Globus pallidus (tissue), 1 donor: ENCODE measurements around the gene CLEC1B.
"Not testable (repeated sequence)": the region's sequence is repeated elsewhere in the genome, so short reads cannot be mapped to it uniquely, and the experiment has no call there.

Source experiments
- DNase-seq: peaks from one replicate; pipeline ENCODE4 v3.0.0-alpha.2; 2015; ENCODE audit warnings: low spot score

The CLEC1B gene

DNA sequence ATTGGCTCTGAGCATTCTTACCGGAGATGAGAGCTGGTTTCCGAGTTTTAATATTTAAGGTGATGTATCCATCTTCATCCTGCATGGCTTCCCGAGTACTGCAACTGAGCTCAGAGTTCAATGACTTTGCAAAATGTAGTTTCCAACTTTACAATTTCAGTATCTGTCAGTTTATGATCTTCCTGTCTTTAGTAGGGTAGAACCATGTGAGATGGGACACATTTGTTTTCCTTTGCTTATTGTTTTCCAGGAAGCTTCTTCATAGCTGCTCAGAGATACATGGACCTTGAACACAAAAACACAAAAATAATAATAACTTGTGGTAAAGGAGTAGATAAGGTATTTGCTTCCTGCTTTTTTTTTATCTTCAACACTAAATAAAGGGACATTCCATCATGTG is at the start of gene CLEC1B:
Gene CLEC1B, minus strand, starts transcription at position 106 of the 400 bp plus-strand sequence. Its CDS starts 21 bp downstream, at position 85.
- no peak for DNase-seq

DNA sequence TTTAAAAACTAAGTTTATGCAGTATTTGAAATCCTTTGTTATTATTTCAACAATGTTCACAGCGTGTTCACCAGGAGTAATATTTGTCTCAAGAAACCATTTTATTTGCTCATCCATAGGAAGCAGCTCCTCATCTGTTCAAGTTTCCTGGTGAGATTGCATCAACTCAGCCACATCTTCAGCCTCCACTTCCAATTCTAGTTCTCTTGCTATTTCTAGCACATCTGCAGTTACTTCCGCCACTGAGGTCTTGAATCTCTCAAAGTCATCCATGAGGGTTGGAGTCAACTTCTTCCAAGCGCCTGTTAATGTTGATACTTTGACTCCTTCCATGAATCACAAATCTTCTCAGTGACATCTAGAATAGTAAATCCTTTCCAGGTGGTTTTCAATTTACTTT is 49.6 kb upstream of the CLEC1B start:
- DNase-seq = no peak

DNA sequence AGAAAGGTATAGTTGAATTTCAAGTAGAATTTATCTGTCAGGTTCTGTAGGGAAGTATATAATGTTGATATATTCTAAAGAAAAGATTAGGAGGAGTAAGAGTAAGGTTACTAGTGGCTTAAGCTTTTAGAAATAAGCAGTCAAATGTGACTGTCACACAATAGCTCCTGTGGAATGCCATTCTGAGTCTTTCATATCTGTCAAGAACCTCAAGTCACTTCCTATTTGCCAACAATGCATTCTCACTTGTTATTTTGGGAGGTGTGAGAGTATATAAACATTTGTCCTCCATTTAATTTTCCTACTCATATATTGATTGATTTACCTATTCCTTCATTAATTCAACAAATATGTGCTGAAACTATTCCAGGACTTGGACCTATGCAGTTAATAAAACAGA is 43.2 kb upstream of the CLEC1B start:
- no peak for DNase-seq

DNA sequence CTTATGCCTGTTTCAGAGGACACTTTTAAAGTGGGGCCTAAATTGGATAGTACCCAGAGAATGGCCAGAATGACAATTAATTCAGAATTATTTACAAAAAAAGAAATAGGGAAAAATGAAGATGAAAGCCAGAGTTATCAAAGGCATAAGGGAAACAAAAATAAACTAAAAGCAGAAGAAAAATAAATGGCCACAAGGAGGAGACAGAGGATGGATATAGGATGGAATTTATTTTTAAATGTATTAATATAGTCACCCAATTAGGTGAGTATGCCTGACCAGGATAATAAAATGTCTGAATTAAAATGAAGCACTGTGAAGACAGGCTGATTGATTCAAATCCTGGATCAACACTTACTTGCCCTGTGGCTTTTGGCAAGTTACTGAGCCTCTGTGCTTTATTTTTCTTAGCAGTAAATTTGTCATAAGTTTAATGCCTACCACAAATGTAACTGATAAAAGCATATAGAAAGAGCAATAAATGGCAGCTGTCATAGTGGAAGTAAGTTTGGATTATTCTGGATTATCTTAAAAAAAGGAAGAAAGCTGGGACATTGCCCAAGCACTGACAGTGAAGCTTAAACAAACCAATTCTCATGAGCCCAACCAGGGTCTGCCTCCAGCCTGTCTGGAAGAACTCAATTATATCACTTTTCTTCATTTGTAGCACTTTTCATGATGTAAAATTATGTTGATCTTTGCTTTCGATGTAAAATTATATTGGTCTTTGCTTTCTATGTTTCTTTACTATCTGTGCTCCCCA is 35.0 kb upstream of the CLEC1B start:
- DNase-seq = no peak

DNA sequence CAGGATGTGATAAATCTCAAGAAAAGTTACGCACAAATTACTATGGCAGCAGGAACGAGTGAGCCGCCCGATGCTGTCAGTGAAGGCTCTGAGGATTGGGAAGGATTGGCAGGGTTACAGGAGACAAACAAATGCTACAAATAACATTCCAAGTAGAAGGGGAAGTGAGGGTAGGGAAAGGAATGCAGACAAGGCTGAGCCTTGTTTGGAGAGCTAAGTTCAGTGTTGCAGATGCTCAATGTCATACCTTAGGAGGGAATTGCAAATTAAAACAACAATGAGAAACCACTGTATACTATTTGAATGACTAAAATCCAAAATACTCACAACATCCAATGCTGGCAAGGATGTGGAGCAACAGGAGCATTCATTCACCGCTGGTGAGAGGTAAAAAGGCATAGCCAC is 32.9 kb upstream of the CLEC1B start:
- DNase-seq = no peak

DNA sequence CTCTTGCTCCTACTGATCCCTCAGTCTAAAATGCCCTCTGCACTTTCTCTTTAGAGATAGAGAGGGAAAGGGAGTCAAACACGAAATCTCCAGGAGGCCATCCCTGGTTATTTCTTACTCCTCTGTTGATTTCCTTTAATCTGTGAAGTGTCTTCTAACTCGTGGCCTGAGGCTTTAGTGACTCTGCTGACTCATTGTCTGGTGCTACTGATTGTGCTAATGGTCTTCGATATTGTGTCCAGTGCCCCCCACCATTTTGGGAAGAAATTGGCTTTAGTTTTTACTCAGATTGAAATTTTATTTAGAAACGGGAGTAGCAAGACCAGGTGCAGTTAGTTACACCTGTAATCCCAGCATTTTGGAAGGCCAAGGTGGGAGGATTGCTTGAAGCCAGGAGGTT is 32.4 kb upstream of the CLEC1B start:
- no peak for DNase-seq

DNA sequence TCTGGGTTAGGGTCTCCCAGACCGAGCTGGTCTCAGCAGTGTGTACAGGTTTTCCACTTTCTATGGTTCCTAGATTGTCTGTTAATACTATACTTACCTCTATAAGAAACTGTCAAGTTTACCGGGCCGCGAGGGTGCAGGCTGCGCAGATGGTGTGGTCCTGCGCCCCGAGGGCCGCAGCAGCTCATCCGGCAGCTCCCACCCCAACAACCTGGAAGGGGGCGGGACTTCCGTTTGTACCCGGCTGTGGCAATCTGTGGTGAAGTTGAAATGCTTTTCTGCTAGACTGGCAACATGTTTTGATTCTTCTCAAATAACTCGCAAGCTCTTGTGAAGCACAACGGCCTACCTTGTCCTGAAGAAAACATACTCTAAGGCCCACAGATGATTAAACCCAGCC is 31.5 kb upstream of the CLEC1B start, which contains the start of gene CLEC9A:
Gene CLEC9A, plus strand, starts transcription at position 237 of the 400 bp plus-strand sequence. CDS start 22,006 bp downstream, outside the sequence.
- DNase-seq = no peak

DNA sequence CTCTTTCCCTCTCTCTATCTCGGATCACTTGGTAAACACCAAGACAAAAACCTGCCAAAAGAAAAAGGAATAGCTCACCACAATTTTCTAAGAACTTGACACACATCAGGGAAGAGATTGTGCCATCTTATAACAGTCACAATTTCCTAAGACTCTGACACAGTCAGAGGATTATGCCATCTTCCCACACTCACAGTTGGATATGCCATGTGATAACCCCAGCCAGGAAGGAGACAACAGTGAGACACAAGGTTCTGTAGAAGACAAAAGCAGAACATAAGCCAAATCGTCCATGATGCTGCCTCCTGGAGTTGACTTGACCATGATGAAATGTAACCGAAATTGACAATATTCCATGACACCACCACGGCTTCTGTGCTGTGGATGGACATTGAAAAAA is 28.8 kb upstream of the CLEC1B start:
- DNase-seq = no peak

DNA sequence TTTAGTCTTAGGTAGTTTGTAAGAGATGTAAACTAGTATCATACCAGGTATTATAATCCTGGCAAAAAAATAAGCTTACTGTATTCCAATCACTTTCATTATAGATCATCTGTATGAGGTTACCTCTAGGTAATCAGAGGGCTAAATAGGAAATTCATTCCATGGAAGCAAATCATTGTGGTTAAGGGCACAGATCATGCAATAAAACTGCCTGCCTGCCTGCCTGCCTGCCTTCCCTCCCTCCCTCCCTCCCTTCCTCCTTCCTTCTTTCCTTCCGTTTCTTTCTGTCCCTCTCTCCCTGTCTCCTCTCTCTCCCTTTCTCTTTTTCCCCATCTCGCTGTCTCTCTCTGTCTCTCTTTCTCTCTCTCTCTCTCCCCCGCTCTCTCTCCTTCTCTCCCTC is 28.4 kb upstream of the CLEC1B start:
- no peak for DNase-seq

DNA sequence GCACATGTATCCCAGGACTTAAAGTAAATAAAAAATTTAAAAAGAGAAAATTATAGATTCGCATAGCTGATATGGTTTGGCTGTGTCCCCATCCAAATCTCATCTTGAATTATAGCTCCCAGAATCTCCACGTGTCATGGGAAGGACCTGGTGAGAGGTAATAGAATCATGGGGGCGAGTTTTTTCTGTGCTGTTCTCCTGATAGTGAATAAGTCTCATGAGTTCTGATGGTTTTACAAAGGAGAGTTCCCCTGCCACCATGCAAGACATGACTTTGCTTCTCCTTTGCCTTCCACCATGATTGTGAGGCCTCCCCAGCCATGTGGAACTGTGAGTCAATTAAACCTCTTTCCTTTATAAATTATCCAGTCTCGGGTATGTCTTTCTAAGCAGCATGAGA is 27.7 kb upstream of the CLEC1B start:
- DNase-seq = not testable (repeated sequence)

DNA sequence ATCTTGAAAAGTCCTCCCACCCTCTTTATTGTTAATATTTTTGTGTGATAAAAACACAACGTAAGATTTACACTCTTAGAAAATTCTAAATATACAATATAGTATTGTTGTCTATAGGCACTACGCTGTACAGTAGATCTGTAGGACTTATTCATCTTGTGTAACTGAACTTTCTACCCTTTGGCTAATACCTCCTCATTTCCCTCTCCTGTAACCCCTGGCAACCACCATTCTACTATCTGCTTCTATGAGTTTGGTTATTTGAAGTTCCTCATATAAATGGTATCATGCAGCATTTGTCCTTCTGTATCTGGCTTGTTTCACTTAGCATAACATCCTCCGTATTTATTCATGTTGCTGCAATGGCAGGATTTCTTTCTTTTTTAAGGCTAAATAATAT is 26.3 kb upstream of the CLEC1B start:
- DNase-seq = no peak

DNA sequence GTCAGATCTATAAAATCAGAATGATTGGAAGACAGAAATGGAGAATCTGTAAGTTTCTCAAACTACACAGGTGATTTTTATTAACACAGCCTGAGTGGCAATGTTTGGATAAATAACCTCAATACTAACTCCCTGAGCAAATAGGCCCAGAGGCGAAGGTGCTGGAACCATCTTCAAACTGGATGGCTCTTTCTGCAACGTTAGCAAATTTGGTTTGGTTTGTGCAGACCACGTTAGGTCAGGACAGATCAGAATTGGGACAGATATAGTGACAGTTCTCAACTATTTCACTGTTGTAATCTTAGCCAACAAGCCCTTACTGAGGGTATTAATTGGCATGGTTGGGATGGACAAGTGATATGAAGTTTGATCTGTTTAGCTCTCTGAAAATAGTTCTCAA is 22.4 kb upstream of the CLEC1B start:
- DNase-seq = no peak

DNA sequence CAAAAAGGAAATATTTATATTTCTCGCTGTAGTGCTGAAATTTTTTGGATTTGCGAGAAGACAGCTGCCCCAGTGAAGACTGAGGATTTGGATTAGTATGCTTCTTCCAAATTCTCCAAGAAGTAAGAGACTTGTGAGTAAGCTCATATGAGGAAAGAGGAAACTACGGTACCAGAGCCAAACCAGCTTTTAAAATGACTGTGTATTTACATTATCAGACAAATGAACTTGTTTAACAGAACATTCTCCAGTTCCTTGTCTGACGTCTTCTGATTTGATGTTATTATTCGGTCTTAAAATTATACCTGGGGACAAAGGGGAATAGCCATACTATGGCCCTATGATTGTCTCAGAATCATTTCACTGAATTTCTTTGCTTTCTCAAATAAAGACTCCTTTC is 19.5 kb upstream of the CLEC1B start:
- DNase-seq = no peak

DNA sequence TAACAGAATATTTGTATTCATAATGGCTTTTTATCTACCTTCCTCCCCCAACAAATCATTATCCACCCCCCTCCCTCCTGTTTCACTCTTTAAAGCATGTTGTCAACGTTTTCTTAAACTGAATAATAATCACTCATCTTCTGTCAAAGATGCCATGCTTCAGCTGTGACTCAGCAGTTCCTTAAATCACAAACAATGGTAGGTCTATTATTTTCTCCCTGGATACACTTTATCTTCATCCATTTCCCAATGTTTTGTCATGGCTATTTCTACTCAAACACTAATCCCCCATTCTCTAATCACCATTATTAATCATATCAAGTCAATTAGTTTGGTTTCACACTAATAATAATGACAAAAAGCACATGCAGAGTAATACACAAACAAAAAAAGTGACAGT is 18.0 kb upstream of the CLEC1B start:
- DNase-seq = no peak

DNA sequence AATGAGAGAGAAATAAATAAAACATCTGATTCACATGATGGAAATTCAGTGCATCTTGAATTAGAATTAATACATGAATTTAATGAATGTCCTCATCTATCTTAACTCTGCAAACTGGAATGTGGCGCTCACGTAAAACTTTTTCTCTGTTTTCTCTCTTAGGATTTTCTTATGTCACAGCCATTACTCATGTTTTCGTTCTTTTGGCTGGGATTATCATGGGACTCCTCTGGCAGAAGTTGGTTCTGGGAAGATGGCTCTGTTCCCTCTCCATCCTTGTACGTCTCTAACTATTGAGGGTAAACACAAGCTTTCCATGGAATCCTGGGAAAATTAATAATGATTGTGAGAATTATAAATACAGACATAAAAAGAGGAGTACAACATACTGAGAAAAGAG is 16.5 kb upstream of the CLEC1B start:
- no peak for DNase-seq

DNA sequence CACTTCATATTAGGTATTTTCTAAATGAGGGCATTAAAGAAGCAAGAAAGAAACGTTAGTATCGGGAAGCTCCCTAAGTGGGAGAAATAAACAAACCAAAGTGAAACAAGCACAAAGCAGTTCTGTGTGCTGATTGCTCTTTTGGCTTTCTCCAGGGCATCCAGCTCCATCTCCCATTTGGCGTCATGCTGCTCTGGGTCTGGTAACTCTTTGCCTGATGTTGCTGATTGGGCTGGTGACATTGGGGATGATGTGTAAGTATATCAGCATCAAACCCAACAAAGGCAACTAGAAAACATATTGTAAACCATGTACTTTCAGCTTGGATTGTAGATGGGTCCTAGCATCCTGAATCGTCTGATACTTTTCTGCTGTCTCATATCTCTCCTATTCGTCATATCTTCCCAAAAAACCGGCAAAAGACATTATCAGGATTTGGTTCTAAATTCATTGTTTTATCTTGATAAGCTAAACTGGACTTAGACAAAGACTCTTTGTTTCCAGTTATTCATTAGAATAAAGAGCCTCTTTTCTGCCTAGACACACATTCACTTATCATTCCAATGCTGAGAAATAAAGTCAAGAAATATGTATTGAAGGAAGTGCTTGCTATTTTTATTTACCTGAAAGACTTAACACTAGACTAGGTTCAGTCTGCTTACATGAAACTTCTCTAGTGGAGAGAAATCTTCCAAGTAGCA is 13.9 kb upstream of the CLEC1B start:
- peak; percentile 64 for DNase-seq

DNA sequence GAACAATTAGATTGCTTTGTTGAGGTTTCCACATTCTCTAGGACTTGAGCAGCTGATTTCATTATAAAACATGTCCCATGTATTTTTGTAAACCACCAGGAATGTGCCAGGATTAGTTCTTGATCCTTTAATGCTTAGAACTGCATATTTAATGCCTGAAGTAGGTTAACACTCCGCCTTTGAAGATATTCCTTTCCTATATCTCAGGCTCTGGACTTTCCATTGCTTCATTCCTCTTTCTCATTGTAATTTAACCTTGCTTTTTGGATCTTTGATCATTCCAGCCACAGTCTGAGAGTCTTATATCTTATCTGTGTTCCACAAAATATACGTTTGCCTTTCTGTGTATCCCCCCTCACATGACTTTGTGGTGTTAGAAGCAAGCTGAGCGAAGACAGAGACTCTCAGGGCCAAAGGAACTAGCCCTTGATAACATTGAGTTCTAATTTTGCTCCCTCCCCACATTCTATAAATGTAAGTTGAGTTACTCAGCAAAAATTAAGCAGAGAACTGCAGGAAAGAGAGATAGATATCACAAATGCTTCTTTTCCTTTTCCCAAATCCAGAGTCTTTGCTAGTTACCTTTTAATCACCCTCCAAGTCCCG is 2.4 kb upstream of the CLEC1B start:
- DNase-seq = no peak

DNA sequence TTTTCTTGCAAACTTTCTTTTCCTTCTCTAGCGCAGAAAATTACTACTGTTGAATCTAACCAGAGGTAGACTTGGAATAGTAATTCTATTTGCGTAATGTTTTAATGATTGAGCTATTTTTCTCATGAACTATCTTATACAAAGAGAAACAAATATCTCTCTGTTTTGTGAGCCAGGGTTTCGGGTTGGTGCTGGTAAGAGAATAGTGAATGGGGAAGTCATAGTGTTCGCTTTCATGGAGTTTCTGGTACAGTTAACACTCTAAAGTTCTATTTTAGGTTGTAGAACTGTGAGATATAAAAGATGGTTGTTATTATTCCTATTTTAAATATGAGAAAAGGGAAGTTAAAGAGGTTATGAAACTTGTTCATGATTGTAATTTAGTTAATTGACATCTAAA is 6.6 kb downstream of the CLEC1B start:
- DNase-seq = peak; percentile 53

DNA sequence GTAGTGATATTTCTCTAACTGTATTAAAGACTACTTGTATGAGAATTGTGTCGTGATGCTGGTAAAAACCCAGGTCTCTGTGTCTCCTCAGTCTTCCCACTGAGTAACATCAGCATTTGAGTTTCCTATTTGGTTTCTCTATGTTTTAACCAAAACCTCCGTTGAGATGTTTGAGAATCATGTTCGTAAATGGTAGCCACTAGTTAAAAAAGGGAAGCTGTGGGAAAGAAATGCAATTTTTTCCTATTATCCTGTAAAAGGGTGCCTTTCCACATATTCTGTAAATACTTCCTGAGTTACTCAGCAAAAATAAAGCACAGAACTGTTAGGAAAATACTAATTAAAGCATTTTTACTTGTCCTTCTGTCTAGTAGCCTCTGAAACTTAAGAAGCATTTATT is 7.0 kb downstream of the CLEC1B start:
- DNase-seq = no peak

DNA sequence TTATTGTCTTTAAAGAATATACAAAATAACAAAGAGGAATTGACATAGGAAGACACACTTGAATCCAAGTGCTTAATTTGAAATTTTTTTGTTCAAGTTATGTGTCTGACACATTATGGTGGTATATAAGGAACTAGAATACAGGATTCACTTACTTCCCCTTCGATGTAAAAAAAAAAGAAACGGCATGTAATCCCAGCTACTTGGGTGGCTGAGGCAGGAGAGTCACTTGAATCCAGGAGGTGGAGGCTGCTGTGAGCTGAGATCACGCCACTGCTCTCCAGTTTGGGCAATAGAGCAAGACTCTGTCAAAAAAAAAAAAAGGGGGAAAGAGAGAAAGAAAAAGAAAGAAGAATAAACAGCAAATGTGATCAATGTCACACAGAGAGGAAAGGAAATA is 18.8 kb downstream of the CLEC1B start:
- no peak for DNase-seq

DNA sequence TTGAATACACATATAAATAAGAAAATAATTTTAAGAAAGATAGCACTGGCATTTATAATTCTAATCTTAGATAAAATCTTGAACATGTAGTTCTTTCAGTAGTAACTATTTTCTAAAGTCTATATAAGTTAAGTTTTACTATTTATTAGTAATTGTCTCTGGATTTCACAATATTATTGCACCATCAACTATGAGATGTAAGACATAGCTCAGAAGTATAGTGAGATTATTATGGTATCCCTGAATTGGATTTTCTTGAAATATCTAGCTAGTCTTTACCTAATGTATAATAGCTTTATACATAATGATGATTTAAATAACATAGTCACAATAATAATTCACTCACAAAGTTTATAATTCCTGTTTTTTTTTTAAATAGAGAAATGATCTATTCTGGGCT is 21.0 kb downstream of the CLEC1B start:
- DNase-seq = no peak

DNA sequence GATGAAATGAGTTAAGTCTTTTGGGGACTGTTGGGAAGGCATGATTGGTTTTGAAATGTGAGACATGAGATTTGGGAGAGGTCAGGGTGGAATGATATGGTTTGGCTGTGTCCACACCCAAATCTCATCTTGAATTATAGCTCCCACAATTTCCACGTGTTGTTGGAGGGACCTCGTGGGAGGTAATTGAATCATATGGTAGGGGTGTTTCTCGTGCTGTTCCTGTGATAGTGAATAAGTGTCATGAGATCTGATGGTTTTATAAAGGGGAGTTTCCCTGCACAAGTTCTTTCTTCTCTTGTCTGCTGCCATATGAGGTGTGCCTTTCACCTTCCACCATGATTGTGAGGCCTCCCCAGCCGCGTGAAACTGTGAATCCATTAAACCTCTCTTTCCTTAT is 22.3 kb downstream of the CLEC1B start:
- not testable (repeated sequence) for DNase-seq

DNA sequence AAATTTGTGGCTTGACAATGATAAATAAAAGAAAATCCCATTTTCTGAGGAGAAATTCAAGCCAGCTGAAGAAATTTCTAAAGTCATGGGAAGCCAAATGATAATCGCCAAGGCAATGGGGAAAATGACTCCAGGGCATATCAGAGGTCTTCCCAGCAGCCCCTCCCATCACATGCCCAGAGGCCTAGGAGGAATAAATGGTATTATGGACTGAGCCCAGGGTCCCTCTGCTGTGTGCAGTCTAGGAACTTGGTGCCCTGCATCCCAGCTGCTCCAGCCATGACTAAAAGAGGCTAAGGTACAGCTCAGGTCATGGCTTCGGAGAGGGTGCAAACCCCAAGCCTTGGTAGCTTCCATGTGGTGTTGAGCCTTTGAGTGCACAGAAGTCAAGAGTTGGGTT is 23.3 kb downstream of the CLEC1B start:
- no peak for DNase-seq
